T47D (cell line): ENCODE data around the gene AFG3L2.
A peak's percentile ranks its signal among the peaks of the same experiment; 100 is the strongest.

Source experiments
- DNase-seq, 2 experiments: peaks; one replicate each; pipeline versions ENCODE4 v3.0.0 to v3.0.0-alpha.2; 2011 to 2012; ENCODE audit warnings: low read depth in 1 of 2, low spot score in 1 of 2
- JUND ChIP-seq: IDR thresholded peaks from 2 replicates; pipeline ENCODE4 v1.6.1; 2012; ENCODE audit warnings: low read depth
- in situ Hi-C: cut with HindIII; loops from 2 replicates; pipeline ENCODE4 v1.10.0; 2016; ENCODE audit warnings: low sequenced_read_pairs, low pct_unique_long_range_greater_than_20kb

Gene AFG3L2

DNA sequence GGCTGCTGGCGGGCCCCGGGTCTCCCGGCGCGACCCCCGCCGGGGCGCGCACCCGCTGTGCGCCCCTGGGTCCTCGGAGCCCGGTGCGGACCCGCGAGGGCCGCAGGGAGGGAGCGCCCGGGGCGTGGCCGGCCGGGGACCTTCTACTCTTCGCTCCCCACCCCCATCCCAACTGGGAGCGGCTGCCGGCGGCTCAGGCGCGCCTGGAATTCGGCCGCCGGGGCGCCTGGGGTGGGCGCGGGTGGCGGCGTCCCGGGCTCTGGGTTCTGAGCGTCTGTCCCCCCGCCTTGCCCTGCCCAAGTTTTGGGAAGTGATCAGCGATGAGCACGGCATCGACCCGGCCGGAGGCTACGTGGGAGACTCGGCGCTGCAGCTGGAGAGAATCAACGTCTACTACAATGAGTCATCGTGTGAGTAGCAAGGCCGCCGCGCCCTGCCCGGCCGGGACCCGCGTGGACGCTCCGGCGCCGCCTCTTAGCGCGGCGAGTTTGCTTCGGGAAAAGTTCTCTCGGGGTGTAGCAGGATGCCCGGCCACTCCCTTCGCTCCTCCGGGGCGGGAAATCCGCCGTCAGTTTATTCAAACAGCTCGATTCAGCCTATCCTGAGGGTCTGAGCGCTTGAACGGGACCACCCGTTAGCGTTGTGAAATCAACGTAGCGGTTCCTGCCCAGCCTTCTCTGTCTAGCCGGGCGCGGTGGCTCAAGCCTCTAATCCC lies 68.5 kb downstream of the AFG3L2 start:
- peak; percentile 50 to 58 for DNase-seq
- in situ Hi-C loops, result no loop called here
- no peak for TF ChIP-seq JUND

DNA sequence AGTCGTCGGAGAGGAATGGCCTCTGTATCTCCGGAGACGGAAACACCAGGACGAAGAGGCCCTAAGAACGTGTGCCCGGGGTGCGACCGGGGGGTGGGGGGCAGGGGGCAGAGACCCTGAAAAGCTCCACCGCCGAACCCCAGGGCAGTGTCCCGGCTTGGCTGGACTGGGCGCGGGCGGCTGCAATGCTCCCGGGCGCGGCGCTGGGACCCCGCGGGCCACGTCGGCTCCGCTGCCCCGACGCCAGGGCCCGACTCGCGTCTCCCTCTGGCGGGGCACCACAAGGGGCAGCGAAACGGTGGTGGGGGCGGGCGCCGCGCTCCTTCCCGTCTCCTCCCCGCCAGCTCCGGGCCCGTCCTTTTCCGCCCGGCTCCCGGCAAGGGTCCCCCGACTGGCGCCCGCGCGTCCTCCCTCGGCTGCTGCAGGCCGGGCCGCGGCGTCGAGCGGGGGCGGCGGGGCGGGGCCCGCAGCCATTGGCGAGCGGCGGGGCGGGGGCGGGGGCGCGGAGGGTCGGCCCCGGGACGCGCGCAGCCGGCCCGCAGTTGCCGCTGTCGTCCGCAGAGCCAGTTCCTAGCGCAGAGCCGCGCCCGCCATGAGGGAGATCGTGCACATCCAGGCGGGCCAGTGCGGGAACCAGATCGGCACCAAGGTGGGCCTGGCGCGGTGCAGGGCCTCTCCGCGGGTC lies 69.2 kb downstream of the AFG3L2 start, which contains the start of gene TUBB6:
Gene TUBB6 (plus strand): TSS at position 541 of the 685 bp plus-strand sequence. CDS start 52 bp downstream, at position 593.
- no peak for TF ChIP-seq JUND
- peak; percentile 53 to 58 for DNase-seq
- in situ Hi-C loops, result no loop called here

DNA sequence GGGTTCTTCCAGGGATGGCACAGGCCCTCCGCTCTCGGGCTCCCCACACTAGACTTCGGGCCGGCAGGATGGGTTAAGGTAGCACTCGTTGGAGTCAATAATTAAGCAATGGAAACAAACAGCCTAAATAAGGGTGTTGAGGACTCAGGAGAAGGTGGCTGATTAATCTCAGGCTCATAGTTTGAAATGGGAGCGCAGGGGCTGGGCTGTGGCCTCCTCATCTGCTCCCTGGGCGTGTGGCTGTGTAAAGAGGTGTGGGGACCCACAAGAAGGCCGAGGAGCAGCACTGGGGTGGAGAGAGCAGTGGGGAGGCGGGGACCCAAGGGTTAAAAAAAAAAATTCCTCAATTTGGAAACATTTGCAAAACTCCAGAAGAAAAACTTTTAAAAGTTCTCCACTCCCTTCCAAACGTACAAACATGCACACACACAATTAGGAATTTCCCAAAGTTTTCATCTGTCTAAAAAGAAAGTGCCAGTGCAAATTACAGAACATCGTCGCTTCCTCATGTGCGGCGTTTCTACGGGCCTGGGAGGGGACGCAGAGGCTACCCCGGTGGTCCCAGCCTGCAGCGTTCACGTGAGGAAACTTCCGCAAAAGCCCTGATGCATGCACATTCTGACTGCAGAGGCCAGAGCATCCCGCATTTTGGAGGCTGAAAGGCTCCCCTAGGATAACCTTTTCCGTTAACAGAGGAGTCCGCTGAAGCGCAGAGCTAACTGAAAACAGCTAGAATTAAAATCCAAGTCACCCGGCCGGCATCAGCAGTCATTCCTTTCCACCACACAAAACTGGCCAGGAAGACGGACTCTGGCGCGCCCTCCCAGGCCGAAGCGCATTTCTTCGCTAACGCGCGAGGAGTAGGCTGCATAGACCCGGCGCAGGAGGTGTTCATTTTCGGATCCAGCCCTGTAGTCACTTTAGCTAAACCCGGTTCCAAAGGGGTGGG lies 70.0 kb downstream of the AFG3L2 start:
- DNase-seq, result no peak
- in situ Hi-C loops, result no loop called here
- TF ChIP-seq JUND, result no peak

DNA sequence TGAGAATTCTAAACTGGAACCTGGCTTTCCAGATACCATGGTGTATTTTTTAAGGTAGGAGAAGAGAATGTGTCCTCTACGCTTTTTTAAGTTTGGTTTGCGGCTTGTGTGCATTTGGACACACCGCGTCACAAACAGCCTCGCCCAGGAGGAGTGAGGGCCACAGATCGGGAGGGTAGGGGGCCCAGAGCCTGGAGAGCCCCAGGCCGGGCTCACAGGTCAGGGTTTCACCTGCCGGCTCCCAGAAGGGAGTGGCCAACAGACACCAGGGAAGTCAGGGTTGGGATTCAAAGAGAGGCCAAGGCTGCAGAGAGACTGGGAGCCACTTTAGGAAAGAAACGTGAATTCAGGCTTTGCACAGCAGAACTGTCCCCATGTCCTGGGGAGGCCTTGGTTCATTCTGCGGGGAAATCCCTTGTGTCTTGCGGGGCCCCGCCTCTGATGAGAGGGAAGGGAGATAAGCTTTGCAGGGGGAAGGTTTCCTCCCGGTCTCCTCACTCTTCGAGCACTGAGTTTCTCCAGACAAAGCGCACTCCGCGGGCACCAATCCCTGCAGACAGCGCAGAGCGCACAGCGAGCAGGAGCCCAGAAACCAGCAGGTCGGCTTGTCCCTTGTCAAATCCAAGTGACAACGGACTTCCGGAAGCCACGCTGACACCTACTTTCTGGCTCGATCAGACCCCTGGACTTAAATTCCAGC lies 70.9 kb downstream of the AFG3L2 start:
- no peak for DNase-seq
- no peak for TF ChIP-seq JUND
- in situ Hi-C loops, result no loop called here

DNA sequence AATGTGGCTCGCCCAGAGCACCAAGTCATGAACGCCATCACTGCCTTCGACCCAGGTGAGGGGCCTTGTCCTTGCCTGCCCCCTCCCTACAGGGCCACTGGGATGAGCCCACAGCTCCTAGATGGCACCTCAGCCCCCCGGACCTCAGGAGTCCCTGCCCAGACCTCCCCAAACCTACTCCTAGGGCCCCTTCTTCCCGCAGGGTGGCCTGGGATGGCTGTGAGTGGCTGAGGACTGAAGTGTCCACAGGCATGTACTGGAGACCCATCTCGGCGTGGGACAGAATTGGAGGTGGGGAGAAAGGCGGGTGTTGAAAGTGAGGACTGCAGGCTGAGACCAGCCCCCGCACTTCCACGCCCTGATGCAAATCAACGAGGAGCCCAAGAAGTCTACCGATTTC lies 71.8 kb downstream of the AFG3L2 start:
- TF ChIP-seq JUND, result no peak
- in situ Hi-C loops, result no loop called here
- DNase-seq, result no peak

DNA sequence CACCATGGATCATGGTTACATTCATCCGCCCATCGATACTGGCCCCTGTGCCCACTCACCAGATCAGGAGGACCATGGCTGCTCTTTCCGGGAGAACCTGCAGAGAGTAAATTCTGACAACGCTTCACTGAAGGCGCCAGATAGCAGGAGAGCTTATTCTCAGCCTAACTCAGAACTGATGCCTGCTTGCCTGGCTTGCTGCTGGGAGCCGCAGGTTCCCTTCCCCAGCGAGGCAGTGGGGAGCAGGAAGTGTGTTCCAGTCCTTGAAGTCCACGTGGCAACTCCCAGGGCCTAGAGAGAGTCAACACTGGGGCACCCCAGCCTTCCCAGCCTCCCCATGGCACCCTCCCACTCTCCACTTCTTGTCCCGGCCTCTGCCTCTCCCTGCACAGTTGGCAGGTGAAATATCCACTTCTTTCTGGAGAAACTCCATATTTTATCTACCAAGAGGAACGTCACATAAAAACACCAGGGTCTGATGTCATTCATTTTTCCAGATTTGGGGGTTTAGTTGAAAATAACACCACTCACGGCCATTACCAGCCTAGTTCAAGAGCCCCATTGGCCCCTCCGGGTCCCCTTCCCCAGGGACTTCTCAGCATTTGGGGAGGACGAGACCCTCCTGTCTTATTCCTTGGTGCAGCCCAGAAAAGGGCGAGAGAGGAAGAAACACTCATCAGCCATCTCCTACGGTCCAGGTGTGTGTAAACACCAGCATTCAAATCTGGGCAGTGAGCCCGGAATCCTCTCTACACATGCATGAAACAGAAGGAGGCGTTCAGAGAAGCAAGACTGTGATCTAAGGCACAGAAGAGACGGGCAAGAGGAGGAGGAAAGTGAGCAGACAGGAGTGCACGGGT lies 72.4 kb downstream of the AFG3L2 start:
- in situ Hi-C loops, result no loop called here
- TF ChIP-seq JUND, result no peak
- DNase-seq, result peak in 1 of 2 experiments; percentile 54

DNA sequence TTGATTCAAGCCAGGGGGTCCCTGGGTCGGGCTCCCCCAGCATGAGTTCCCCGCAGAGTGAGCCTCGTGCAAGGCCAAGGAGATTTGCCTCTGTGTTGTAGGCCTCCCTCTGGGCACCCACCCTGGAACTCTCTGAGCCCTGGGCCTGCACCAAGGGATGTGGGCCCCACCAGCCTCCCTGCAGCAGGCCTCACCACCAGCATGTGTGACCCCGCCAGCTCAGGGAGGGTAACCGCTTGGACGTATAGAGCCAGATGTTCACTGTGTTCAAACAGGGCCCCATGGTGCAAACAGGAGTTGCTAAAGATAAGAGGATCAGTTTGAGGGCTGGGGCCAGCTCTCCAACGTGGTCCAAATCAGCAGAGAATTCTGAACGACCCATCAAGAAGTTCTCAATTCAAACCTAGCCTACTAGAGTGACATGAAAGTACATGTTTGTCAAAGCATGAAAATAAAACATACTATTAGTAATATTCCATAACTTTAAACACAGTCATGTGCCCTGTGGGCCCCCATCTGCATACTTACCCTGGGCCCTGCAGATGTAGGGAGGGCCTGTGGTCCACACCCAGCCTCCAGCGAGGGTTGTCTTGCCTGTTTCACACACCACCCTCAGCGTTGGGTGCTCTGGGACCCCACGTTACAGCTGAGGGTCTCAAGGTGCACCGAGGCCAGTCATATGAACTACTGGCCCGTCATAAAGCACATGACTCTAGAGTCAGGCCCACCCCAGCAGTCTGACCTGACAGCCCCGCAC lies 74.5 kb downstream of the AFG3L2 start:
- no peak for TF ChIP-seq JUND
- DNase-seq, result no peak
- in situ Hi-C loops, result no loop called here

DNA sequence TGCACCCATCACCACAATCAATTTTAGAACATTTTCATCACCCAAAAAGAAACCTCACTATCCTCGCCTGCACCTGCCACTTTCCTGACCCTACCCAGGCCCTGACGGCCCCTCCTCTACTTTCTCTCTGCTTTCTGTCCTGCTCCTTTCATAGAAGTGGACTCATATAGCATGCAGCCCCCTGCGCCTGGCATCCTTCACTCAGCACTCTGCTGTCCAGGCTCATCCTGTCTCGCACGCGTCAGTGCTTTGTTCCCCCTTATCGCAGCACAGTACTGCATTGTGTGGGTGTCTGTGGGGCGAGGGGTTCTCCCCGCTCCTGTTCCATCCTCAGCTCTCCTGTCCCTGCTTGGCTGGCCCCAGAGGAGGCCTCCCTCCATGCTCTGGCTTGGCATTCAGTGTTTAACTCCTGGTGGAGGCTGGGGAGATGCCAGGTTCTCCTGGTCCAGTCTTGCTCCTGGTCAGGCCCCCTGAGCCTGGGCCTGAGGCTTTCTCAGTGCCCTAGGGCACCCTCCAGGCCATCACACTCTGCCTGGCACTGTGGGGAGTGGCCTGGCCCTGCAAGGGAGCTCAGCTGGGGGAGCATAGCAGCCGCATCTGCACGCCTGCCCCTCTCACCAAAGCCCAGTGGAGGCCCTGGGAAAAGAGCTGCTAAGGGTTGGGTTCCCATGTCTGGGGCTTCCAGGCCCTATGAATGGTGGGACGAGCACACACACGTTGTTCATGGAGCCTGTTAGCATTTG lies 75.6 kb downstream of the AFG3L2 start:
- no peak for DNase-seq
- TF ChIP-seq JUND, result no peak
- in situ Hi-C loops, result no loop called here

DNA sequence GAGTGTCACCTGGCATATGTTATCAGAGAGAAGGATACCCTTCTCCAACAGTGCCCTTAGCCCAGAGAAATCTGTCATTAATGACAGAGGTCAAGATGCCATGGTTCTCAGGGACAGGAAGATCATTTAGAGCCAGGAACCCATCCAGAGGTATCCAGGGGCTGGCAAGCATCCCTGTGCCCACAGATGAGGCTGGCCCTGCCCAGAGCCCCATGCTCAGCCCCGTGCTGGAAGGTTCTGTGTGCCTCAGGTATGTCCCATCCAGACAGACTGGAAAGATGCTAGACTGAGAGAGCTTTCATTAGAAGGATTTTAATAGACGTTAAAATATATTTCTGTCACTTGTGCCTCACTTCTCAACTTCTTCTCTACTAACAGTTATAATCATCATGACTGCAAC lies 77.2 kb downstream of the AFG3L2 start:
- TF ChIP-seq JUND, result no peak
- in situ Hi-C loops, result no loop called here
- no peak for DNase-seq

DNA sequence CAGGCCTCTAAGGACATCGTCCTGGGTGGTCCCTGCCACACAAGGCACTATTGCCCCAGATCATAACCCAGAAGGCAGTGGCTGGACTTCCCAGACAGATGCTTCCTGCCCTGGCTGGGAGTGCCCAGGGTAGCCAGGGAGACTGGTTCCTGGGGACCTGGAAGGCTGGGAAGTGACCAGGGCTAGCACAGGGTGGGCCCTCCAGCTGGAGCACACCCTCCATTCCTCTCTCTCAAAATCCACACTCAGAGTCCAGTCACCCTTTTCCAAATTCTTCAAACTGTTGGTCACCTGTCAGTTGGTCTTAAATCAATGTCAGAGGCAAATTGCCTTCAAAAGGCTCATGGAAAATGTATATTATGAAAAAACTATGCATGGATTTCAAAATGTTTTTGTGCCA lies 80.6 kb downstream of the AFG3L2 start:
- TF ChIP-seq JUND, result no peak
- DNase-seq, result no peak

More for the DNA sequence above, 80.6 kb downstream of the AFG3L2 start:
- in situ Hi-C loops, result no loop called here
